CD4-positive, alpha-beta T cell treated with Interleukin-17A for 4 hours (primary cell): ENCODE results near the gene NKTR.
"Not testable (repeated sequence)": the region's sequence is repeated elsewhere in the genome, so short reads cannot be mapped to it uniquely, and the experiment has no call there.

Source experiments
- DNase-seq: peaks from one replicate; pipeline ENCODE4 v3.0.0-alpha.2; 2020; ENCODE audit warnings: mixed read lengths

Gene NKTR

GRCh38 chr3:42597098-42597497, 3.4 kb upstream of the NKTR start:
- DNase-seq: not testable (repeated sequence)

DNA sequence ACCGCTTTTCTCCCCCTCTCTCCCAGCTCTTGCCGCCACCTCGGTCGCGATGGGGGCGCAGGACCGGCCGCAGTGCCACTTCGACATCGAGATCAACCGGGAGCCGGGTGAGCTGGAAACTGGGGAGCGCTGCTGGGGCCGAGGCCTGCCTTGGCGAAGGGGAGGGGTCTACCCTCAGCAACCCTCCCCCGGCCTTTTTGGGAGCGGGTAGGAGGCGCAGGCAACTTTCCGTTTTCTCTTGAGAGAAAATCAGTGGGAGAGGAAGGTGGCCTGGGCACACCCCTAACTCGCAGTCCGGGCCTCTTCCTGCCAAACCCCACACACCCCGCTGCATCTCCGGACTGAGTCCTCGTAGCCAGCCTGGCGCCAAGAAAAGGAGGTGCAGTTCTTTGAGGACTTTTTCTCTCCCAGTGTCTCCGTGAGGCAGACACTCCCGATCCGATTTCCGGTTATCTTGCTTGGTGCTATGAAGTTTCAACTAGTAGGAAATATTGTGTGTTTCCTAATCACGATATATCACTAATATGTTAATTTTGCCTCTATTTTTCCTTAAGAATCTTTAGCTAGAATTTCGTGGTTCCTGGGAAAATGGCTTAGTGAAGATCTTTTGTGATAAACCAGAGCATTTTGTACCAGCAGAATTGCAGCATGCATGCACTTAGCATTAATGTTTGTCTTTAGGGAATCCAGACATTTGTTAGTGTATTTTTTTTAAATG, 631 bp downstream of the NKTR start:
- DNase-seq: peak; percentile 67

DNA sequence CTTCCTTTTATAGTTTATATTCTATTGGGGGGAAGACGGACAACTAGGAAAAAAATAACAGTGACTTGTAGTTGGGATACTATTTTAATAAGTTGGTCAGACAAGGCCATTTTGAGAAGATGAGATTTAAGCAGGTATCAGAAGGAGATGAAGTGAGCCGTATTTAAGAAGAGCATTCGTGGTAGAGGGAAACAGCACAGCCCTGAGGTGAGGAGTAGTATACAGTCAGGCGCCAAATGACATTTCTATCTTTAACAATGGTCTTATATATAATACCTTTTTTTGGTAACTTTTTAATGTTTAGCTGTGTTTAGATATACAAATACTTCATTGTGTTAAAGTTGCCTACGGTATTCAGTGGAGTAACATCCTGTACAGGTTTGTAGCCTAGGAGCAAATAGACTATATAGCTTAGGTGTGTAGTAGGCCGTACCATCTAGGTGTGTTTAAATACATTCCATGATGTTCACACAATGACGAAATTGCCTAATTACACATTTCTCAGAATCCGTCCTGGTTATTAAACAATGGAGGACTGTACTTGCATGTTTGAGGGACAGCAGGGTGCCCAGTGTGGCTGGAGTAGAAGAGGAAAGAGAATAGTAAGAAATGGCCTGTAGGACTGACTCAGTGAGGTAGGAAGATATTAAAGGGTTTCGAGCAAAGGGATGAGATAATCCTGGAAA, 1.6 kb downstream of the NKTR start:
- DNase-seq: no peak

GRCh38 chr3:42602961-42603360, 2.5 kb downstream of the NKTR start:
- no peak for DNase-seq

DNA sequence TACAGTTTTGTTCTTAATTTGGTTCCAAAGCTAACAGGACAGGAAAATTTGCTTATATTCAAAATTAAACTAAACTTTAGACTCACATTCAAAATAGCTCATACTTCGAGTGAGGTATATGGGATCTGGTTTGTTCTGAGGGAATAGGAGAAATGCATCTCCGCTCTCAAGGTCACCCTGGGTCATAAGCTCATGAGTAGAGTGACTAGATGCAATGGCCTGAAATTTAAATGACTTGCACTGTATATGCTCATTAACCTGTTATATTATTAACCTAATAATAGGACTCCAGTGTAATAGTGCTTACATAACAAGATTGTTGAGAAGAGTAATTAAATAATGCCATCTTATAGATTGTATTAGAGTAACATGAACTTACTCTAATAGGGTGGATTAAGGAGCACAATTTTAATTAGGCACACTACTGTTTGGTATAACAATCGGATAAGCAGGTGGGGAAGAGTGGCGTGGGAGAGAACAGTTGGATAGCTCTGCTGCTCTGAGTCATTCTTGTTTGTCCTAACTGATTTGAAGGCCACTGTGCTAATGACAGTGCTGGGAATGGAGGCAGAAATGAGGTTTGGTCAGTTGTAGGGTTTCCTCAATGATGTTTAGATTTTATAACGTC, 5.2 kb downstream of the NKTR start:
- no peak for DNase-seq

DNA sequence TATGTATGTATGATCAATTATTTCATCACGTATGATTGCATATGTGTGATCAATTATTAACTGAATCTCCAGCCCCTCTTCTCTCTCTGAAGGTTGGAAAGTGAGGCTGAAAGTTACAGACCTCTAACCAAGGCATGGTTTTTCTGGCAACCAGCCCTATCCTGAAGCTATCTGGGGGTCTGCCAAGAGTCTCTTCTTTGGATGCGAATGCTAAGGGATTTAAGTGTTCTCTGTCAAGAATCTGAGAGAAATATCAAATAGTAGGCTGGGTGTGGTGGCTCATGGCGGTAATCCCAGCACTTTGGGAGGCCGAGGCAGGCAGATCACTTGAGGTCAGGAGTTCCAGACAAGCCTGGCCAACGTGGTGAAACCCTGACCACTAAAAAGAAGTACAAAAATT, 8.1 kb downstream of the NKTR start:
- DNase-seq: no peak

DNA sequence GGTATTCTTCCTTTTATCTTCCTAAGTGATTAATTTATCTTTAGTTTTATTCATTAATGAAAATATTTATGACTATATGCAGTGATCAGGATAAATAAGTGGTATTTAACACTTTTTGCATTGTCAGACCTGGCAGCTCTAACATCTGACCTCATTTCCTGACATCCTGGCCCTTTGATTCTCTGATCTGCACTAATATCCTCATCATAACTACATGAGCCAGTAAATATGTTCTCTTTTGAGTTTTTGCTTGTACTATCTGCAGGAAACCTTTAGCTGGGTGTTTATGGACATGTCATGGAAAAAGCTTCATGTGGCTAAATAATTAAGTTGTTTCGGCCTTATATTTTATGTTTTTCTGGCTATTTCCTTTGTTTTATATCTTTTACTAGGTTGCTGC, 10.5 kb downstream of the NKTR start:
- no peak for DNase-seq

DNA sequence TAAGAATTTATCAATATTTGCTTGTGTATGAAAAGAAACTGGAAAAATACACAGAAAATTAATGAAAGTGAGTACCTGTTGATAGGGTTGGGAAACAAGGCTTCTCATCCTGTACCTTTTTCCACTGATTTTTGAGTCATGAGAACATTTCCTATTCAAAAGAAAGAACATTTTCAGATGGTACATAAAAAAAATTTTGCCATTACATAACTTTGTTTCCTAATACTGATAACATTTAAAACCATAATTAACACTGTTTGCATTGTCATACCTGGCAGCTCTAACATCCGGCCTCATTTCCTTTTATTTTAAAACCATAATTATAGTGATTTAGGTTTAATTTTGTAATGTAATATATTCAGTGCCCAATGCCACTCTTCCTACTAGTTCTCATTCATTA, 11.7 kb downstream of the NKTR start:
- no peak for DNase-seq

GRCh38 chr3:42612928-42613327, 12.4 kb downstream of the NKTR start:
- no peak for DNase-seq

DNA sequence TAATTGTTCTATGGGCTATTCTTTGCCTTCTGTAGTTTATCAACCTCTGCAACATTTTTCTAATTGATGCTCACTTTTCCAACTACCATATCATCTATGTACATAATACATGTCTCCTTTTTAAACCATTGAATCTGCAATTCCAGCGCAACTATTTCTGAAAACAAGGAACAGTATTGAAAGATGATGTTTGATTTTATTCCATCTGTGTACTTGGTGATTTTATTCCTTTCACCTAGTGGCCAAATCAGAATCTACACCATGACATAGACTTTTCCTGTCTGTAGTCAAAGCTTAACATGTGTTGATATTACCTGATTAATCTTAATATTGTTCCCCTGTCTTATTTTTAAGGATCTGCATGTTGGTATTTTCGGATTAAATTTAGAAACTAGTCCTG, 13.0 kb downstream of the NKTR start:
- DNase-seq: no peak

DNA sequence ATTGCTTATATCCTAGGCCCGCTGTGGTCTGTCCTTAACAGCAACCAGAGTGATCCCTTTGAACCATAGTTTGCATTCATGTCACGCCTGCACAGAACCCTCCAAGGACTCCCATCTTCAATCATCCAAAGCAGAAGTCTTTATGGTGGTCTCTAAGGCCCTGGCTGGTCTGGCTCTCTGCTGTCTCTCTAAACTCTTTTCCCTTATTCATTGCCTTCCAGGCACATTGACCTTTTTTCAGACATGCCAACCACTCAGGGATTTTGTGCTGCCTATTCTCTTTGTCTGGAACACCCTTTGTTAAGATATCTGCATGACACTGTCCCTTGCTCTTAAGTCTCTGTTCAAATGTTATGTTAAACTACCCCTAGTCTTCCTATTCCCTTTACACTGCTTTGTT, 31.1 kb downstream of the NKTR start:
- DNase-seq: no peak

DNA sequence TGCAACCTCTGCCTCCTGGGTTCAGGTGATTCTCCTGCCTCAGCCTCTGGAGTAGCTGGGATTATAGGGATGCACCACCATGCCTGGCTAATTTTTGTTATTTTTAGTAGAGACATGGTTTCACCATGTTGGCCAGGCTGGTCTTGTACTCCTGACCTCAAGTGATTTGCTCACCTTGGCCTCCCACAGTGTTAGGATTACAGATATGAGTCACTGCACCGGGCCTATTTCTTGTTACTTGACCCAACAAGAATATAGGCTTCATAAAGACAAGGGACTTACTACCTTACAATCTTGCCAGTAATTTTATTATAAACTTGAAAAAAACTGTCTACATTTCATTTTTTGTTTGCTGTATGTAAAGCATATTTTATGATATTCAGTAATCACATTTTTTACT, 31.7 kb downstream of the NKTR start:
- DNase-seq: no peak

DNA sequence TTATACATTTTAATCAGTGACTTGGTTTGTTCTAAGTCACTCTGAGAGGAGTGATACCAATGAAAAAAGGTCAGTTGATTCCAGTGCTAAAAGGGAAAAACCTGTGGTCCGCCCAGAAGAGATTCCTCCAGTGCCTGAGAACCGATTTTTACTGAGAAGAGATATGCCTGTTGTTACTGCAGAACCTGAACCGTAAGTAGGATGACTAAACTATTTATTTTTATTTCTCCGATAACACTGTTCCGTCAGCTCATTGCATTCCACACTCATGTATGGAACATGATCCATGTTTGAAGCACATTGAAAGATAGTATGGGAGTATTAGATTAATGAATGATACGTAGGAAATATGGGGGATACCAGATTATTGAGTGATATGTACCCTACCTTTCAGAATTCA, 33.1 kb downstream of the NKTR start:
- no peak for DNase-seq

GRCh38 chr3:42635111-42635510, 34.6 kb downstream of the NKTR start:
- no peak for DNase-seq

DNA sequence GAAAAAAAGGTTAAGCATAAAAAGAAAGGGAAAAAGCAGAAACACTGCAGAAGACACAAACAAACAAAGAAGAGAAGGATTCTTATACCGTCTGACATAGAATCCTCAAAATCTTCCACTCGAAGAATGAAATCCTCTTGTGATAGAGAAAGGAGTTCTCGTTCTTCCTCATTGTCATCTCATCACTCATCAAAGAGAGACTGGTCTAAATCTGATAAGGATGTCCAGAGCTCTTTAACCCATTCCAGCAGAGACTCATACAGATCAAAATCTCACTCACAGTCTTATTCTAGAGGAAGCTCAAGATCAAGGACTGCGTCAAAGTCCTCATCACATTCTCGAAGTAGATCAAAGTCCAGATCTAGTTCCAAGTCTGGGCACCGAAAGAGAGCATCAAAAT, 36.5 kb downstream of the NKTR start:
- DNase-seq: no peak

- DNase-seq: peak; percentile 42
Measured at GRCh38 chr3:42638339-42638842, 37.9 kb downstream of the NKTR start.

DNA sequence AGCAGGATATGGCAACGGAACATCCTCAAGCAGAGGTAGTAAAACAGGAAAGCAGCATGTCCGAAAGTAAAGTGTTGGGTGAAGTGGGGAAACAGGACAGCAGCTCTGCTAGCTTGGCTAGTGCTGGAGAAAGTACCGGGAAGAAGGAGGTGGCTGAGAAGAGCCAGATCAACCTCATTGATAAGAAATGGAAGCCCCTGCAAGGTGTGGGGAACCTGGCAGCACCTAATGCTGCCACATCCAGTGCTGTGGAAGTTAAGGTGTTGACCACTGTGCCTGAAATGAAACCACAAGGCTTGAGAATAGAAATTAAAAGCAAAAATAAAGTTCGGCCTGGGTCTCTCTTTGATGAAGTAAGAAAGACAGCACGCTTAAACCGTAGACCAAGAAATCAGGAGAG, 38.7 kb downstream of the NKTR start:
- no peak for DNase-seq

DNA sequence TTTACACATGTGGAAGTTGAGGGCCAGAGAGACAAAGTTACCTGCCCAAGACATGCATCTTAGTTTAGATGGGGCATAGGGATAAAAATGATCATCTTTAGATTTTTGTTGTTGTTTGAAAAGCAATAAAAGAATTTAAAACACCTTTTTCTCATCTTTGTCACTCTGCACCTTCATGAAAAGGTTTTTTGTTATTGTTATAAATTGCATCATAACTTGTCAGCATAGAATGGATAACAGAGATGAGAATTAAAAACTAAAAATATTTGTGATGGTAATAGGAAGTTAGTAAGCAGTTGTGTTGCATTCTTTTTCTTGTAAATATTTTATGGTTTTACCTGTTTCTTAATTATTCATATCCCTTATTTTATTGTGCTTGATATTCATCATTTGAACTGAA, 39.6 kb downstream of the NKTR start:
- DNase-seq: no peak

GRCh38 chr3:42640771-42641370, 40.4 kb downstream of the NKTR start:
- no peak for DNase-seq

DNA sequence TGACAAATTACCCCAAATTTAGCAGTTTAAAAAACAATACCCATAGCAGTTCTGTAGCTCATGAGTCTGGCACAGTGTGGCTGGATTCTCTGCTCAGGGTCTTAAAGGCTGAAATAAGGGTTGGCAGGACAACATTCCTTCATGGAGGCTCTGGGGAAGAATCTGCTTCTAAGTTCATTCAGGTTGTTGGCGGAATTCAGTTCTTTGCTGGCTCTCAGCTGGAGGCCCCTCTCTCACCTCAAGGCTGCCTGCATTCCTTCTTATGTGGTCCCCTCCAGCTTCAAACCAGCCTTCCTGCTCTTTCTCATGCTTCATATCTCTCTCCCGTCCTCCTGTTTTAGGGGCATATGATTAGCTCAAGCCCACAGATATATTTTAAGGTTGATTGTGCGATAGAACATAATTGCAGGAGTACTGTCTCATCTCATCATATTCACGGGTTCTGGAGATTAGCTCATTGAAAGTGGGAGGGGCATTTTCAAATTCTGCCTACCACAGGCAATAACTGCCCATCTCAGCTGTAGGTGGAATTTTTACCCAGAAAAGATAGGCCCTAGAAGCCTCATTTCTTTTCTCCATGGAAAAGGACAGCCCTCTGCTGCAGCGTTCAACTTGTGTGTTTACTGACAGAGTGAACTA, 47.5 kb downstream of the NKTR start:
- no peak for DNase-seq

DNA sequence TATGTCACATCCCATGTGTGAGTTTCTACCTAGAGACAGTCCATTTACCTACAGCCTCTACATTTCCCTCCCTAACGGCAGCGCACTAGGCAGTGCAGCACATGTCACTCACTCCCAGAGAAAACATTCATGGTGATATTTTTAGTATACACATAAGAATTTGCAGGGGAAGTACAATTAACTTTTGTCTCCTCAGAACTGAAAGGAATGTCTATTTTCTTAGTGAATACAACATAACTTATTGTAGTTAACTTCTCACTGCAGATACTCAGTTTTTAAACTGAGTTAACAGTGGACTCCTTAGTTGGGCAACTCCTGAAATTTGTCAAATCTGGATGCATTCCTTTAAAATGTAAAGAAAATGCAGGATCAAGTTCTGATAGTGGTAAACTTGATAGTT, 48.5 kb downstream of the NKTR start:
- DNase-seq: no peak

DNA sequence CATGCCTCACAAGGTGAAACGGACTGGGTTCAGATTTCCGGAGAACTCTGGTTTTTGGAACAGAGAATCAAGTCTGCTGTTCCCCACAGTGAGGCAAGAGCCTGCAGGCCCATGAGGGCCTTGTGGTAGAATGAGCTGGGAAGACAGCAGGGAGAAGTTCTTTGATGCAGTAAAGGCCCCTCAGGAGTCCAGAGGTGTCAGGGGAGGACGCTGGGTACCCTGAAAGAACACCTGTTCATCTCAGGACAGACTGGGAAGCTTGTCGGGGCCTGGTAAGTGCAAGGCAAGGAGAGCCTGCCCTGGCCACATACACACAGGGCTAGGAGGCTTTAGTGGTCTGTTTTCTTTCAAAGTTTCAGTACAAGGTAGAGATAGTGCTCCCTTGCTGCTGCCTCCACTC, 49.3 kb downstream of the NKTR start:
- DNase-seq: no peak
